GM19455 (cell line): Measurements from ENCODE around the gene CDK16.

ENCODE experiments used
- ATAC-seq: cut with Tn5 transposase; IDR thresholded peaks from one replicate; pipeline ENCODE4 v1.9.1; 2021; ENCODE audit not compliant: unreplicated experiment

The CDK16 gene

GRCh38 chrX:47218280-47218919 lies at the start of gene CDK16:
Gene CDK16 (plus strand): TSS chrX:47218681. CDS start chrX:47223558, 4,877 bp downstream.
- ATAC-seq = peak; percentile 50

GRCh38 chrX:47169273-47169672 lies 49.2 kb upstream of the CDK16 start:
- no peak for ATAC-seq

- ATAC-seq = no peak
These were observed 48.6 kb upstream of the CDK16 start for GRCh38 chrX:47169726-47170515.

GRCh38 chrX:47170861-47171692 lies 47.4 kb upstream of the CDK16 start:
- ATAC-seq = no peak

GRCh38 chrX:47171996-47172395 lies 46.5 kb upstream of the CDK16 start:
- ATAC-seq = no peak

- no peak for ATAC-seq
These were observed 45.9 kb upstream of the CDK16 start for GRCh38 chrX:47172549-47172948.

GRCh38 chrX:47172971-47173792 lies 45.3 kb upstream of the CDK16 start:
- ATAC-seq = no peak

GRCh38 chrX:47174376-47174775 lies 44.1 kb upstream of the CDK16 start:
- ATAC-seq = no peak

- ATAC-seq = no peak
These were observed 43.5 kb upstream of the CDK16 start for GRCh38 chrX:47174846-47175587.

GRCh38 chrX:47175588-47175980 lies 42.9 kb upstream of the CDK16 start:
- ATAC-seq = no peak

GRCh38 chrX:47176101-47176740 lies 42.3 kb upstream of the CDK16 start:
- no peak for ATAC-seq

- ATAC-seq = no peak
These were observed 41.4 kb upstream of the CDK16 start for GRCh38 chrX:47177079-47177478.

GRCh38 chrX:47178337-47178736 lies 40.1 kb upstream of the CDK16 start:
- no peak for ATAC-seq

- no peak for ATAC-seq
These were observed 39.1 kb upstream of the CDK16 start for GRCh38 chrX:47179221-47179927.

GRCh38 chrX:47179928-47180255 lies 38.6 kb upstream of the CDK16 start:
- no peak for ATAC-seq

- ATAC-seq = no peak
These were observed 38.1 kb upstream of the CDK16 start for GRCh38 chrX:47180346-47180745.

GRCh38 chrX:47181301-47181700 lies 37.2 kb upstream of the CDK16 start:
- no peak for ATAC-seq

- no peak for ATAC-seq
These were observed 36.3 kb upstream of the CDK16 start for GRCh38 chrX:47182106-47182700.

GRCh38 chrX:47184486-47184885 lies 34.0 kb upstream of the CDK16 start:
- no peak for ATAC-seq
